NCI-H748 (cell line): ENCODE results near the gene TUBB3.
"Not testable (repeated sequence)": the region's sequence is repeated elsewhere in the genome, so short reads cannot be mapped to it uniquely, and the experiment has no call there.

Source experiments
- DNase-seq: peaks from one replicate; lab custom pipeline; 2025; ENCODE audit not compliant: unreplicated experiment; lab: John Stamatoyannopoulos, UW

Gene TUBB3

GRCh38 chr16:89917773-89918452 is 5.2 kb upstream of the TUBB3 start:
- peak; percentile 85 for DNase-seq

DNA sequence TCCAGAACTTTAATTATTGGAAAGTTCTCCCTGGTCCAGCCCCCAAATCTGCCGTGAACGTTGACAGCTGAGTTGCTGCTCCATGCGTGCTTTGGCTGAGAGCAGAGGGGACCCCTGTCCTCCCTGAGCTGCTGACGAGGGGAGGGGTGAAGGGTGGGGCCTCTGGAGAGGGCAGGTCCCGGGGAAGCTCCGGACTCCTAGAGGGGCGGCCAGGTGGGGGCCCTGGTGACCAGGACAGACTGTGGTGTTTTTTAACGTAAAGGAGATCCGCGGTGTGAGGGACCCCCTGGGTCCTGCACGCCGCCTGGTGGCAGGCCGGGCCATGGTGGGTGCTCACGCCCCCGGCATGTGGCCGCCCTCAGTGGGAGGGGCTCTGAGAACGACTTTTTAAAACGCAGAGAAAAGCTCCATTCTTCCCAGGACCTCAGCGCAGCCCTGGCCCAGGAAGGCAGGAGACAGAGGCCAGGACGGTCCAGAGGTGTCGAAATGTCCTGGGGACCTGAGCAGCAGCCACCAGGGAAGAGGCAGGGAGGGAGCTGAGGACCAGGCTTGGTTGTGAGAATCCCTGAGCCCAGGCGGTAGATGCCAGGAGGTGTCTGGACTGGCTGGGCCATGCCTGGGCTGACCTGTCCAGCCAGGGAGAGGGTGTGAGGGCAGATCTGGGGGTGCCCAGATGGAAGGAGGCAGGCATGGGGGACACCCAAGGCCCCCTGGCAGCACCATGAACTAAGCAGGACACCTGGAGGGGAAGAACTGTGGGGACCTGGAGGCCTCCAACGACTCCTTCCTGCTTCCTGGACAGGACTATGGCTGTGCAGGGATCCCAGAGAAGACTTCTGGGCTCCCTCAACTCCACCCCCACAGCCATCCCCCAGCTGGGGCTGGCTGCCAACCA is 4.4 kb upstream of the TUBB3 start, which contains the start of gene MC1R:
Gene MC1R (plus strand): TSS at position 410 of the 895 bp plus-strand sequence. CDS start 397 bp downstream, at position 807.
- DNase-seq = peak; percentile 43

DNA sequence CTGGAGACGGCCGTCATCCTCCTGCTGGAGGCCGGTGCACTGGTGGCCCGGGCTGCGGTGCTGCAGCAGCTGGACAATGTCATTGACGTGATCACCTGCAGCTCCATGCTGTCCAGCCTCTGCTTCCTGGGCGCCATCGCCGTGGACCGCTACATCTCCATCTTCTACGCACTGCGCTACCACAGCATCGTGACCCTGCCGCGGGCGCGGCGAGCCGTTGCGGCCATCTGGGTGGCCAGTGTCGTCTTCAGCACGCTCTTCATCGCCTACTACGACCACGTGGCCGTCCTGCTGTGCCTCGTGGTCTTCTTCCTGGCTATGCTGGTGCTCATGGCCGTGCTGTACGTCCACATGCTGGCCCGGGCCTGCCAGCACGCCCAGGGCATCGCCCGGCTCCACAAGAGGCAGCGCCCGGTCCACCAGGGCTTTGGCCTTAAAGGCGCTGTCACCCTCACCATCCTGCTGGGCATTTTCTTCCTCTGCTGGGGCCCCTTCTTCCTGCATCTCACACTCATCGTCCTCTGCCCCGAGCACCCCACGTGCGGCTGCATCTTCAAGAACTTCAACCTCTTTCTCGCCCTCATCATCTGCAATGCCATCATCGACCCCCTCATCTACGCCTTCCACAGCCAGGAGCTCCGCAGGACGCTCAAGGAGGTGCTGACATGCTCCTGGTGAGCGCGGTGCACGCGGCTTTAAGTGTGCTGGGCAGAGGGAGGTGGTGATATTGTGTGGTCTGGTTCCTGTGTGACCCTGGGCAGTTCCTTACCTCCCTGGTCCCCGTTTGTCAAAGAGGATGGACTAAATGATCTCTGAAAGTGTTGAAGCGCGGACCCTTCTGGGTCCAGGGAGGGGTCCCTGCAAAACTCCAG is 3.4 kb upstream of the TUBB3 start:
- no peak for DNase-seq

DNA sequence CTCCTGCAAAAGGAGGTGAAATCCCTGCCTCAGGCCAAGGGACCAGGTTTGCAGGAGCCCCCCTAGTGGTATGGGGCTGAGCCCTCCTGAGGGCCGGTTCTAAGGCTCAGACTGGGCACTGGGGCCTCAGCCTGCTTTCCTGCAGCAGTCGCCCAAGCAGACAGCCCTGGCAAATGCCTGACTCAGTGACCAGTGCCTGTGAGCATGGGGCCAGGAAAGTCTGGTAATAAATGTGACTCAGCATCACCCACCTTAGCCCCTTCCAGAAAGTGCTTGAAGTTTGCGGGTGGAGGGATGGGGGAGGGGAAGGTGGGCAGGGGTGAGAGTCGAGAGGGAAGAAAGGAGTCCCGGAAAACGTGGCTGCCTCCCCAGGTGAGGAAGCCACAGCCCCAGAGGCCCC is 2.4 kb upstream of the TUBB3 start:
- no peak for DNase-seq

DNA sequence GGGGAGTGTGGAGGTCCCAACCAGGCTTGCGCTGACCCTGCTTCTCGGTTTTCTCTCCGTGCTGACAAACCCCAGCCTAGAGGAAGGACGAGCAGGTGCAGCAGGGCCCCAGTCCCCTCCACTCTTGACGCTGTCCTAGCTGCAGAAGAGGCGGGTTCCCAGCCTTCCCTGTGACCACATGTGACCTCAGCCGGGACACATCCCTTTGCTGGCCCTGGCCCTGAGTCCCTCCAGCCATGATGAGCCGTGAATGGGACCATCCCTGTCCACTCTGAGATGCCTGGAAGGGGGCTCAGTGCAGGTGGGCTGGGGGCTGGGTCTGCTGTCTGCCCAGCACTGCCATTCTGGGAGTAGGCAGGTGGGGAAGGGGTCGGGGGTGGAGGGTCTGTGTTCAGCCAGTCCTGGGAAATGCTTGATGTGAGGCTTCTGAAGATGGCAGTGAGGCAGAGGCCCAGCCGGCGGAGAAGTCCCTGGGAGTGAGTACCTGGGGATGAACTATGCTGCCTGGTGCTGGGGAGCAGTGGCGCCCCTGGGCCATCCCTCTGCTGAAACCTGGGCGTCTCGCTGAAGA is 1.9 kb upstream of the TUBB3 start:
- DNase-seq = no peak

GRCh38 chr16:89921702-89922476 is 1.3 kb upstream of the TUBB3 start:
- DNase-seq = peak; percentile 29

DNA sequence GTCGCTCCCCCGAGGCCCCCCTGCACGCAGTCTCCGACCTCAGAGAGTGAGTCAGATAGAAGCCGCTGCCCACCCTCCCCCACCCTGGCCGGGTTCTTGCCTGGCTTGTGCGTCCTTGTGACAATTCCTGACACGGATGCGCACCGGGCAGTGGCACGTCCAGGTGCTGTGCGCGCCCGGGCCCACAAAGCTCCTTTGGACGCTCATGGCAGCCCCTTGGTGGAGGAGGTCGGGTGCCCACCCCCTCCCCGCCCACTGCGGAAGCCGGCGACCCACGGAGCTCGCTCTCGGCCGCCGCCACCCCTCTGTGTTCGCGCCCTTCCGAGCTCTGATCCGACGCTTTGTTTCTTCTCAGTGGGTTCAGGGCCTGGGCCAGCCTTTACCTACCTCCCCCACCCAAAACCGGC is 662 bp upstream of the TUBB3 start:
- peak; percentile 65 for DNase-seq

DNA sequence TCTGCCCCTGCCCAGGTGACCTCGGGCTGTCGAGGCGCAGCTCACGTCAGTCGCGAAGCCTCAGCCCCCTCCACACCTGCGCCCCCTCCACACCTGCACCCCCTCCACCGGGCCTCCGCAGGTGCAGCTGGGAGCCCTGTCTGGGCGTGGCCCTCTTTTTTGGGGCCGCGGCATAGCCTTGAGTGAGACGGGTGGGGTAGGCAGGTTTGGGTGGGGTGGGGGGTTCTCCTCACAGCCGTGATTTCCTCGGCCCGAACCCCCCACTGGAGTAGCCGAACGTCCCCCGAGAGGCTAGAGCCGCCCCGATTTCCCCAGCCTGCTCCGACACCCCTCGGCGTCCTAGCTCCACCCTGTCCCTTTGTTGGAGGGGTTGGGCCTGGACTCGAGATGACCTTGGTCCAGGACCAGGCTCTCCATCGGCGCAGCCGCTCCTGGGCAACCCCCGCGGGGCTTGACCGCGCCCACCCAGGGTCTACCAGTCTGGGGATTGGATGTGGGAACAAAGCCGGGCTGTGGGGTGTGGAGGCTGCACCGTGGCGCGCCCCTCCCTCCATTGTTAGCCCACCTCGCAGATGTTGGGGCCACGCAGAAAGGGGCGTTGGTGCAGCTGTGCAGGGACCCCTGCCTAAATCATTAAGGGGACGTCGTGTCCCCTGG is 626 bp downstream of the TUBB3 start:
- peak; percentile 89 for DNase-seq

DNA sequence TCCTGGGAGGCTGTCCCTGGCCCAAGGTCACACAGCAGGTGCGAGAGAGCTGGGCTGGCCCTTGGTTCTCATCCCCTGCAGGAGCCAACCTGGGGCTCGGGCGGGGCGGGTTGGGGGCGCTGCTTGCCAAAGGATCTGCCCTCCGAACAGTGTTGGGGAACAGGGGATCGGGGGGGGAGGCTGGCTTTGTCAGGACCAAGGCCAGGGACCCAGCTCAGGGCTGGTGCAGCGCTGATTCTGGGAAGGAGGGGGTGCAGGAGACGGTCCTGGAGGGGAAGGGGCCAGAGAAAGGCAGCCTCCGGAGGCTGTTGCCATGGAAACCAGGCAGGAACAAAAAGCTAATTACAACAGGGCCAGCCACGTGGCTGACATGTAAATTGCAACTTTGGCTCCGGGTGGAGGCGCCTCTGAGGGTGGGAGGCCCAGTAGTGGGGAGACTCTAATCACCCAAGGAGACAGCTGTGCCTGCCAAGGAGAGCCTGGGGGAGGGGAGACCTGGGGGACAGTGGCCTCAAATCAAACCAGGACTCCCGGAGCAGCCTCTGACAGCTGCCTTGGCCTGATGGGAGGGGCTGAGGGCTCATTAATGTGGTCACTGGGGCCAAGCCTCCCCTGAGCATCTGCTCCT is 1.3 kb downstream of the TUBB3 start:
- peak; percentile 77 for DNase-seq

DNA sequence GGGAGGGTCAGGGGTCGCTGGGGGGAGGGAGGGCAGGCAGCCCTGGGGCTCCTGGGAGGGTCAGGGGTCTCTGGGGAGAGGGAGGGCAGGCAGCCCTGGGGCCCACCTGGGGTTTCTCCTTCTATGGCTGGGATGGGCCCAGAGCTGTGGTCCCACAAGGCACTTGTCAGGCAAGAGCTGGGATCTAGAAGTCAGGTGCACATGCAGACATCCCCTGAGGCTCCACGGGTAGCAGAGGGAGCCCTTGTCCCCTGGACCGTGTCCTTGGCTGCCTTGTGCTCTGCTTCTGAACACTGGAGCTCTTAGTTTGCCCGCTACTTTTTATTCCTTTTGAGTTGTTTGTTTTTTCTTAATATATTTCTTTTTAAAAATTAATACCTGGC is 1.8 kb downstream of the TUBB3 start:
- no peak for DNase-seq

DNA sequence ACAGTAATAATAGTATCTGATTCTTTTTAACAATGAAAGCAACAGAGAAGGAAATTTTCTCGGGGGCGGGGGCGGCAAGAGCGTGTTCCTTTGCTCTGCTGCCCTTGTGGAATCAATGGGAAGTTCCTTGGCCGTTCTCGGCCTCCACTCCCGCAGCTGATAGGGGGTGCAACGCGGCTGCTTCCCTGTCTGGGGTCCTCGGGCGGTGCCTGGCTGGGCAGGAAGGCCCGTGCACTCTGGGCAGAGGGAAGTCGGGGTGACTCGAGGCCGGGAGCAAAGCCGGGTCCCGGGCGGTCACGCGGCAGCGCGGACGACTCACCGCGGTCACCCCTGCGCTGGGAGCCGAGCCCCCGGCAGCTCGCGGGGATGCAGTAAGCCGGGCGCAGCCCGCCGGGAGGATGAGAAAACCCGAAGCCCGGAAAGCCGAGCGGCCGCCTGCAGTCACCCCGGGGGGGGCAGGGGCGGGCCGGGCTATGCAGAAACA is 2.5 kb downstream of the TUBB3 start:
- DNase-seq = no peak

GRCh38 chr16:89931305-89931896 is 8.3 kb downstream of the TUBB3 start:
- DNase-seq = no peak

GRCh38 chr16:89931964-89932363 is 8.8 kb downstream of the TUBB3 start:
- no peak for DNase-seq

GRCh38 chr16:89934019-89934418 is 10.9 kb downstream of the TUBB3 start:
- not testable (repeated sequence) for DNase-seq

DNA sequence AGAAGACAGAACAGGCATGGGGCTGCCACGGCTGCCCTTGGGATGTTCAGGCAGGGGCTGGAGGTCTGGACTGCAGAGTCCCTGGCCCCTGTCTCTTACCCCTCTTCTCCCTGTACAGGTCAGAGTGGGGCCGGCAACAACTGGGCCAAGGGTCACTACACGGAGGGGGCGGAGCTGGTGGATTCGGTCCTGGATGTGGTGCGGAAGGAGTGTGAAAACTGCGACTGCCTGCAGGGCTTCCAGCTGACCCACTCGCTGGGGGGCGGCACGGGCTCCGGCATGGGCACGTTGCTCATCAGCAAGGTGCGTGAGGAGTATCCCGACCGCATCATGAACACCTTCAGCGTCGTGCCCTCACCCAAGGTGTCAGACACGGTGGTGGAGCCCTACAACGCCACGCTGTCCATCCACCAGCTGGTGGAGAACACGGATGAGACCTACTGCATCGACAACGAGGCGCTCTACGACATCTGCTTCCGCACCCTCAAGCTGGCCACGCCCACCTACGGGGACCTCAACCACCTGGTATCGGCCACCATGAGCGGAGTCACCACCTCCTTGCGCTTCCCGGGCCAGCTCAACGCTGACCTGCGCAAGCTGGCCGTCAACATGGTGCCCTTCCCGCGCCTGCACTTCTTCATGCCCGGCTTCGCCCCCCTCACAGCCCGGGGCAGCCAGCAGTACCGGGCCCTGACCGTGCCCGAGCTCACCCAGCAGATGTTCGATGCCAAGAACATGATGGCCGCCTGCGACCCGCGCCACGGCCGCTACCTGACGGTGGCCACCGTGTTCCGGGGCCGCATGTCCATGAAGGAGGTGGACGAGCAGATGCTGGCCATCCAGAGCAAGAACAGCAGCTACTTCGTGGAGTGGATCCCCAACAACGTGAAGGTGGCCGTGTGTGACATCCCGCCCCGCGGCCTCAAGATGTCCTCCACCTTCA is 11.7 kb downstream of the TUBB3 start:
- no peak for DNase-seq

- not testable (repeated sequence) for DNase-seq
These were observed 12.5 kb downstream of the TUBB3 start for GRCh38 chr16:89935620-89936019.

DNA sequence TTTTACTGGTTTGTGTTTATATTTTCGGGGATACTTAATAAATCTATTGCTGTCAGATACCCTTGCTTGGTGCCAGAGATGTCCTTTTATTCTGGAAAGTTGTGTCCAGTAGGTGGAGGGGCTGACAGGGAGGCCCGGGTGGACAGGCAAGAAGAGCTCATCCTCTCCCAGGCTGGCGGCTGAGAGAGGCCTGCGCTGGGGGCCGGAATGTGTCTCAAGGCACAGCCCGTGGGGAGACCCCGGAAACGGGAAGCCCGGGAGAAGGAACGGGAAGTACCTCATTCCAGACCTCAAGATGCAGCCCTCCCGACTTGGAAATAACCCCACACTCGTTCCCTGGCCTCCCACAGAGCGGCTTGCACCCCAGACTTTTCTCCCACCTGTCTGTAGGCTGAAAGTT is 12.9 kb downstream of the TUBB3 start:
- DNase-seq = no peak

DNA sequence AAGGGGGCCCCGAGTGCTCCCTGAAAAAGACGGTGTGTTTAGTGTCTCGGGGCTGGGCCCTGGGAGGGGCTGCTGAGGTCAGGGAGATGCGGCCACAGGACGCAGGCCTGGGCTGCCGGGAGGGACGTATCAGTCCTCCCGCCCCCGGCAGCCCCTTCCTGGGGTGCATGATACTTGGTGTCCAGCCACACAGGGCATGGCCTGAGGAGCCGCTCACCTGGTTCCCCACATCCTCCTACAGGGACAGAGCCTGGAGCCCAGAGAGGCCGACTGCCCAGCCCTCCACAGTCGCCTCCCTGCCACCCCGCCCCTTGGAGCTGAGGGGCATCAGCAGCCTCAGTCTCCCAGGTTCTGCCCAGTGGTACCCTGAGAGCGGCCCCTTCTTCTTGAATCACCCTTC is 13.4 kb downstream of the TUBB3 start:
- no peak for DNase-seq
